ENCODE data around the gene ODAD3. TPM values are rescaled to one million over a fixed set of nuclear protein-coding genes. Genes with fewer than 3 reads are reported as not detected.

Gene ODAD3
- total RNA-seq, 1 donor from 2014 or later: 0.40 TPM

DNA sequence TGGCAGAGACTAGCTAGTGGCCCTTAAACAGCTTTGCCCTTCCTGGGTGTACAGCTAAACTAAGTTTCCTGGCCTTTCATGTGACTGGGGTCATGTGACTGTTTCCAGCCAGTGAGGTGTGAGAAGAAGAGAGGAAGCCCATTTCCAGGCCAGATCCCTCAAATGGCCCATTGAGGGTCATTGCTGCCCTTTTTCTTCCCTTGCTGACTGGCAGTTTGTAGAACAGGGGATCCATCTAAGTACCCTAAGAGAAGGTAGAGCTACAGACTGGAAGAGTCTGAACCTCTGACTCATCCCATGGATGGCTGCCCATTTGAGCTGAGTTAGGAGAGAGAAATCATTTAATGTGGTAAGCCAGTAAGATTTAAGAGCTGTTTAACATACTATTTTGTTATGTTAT, 57.7 kb downstream of the ODAD3 start:
- no peak overlapping the region for H3K4me3 ChIP-seq (ENCODE audit: low read depth, low read length)
- DNase-seq (ENCODE audit: low read depth): peak; percentile 68
- TF ChIP-seq, protein P1, sequence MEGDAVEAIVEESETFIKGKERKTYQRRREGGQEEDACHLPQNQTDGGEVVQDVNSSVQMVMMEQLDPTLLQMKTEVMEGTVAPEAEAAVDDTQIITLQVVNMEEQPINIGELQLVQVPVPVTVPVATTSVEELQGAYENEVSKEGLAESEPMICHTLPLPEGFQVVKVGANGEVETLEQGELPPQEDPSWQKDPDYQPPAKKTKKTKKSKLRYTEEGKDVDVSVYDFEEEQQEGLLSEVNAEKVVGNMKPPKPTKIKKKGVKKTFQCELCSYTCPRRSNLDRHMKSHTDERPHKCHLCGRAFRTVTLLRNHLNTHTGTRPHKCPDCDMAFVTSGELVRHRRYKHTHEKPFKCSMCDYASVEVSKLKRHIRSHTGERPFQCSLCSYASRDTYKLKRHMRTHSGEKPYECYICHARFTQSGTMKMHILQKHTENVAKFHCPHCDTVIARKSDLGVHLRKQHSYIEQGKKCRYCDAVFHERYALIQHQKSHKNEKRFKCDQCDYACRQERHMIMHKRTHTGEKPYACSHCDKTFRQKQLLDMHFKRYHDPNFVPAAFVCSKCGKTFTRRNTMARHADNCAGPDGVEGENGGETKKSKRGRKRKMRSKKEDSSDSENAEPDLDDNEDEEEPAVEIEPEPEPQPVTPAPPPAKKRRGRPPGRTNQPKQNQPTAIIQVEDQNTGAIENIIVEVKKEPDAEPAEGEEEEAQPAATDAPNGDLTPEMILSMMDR (conservative IDR thresholded peaks at IDR 0.05; ENCODE audit: low read depth, low read length): no peak

DNA sequence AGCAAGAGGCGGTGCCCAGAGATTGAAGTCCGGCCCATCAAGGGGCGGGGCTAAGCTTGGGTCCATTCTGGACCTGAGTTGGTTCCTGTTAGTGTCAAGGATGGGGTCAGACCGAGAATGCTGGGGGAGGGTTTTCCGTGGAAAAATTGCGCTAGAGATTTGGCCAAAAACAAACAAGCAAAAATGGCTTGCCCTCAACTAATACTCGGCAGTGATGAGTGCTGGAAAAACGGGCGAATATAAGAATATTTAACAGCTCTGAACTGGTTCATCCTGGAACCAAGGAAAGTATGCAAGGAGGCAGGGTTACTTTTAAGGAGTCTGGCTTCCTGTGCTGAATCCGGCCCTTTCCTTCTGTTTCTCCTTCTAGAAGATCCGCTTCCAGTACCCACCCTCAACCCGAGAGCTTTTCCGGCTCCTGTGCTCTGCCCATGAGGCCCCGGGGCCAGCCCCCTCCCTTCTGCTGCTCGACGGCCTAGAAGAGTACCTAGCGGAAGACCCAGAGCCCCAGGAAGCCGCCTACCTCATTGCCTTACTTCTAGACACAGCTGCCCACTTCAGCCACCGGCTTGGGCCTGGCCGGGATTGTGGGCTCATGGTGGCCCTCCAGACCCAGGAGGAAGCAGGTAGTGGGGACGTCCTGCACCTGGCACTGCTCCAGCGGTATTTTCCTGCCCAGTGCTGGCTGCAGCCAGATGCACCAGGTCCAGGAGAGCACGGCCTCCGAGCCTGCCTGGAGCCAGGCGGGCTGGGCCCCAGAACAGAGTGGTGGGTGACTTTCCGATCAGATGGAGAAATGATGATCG, 59.6 kb downstream of the ODAD3 start:
- DNase-seq (ENCODE audit: low read depth): no peak
- TF ChIP-seq, protein P1 (conservative IDR thresholded peaks at IDR 0.05; ENCODE audit: low read depth, low read length): no peak

DNA sequence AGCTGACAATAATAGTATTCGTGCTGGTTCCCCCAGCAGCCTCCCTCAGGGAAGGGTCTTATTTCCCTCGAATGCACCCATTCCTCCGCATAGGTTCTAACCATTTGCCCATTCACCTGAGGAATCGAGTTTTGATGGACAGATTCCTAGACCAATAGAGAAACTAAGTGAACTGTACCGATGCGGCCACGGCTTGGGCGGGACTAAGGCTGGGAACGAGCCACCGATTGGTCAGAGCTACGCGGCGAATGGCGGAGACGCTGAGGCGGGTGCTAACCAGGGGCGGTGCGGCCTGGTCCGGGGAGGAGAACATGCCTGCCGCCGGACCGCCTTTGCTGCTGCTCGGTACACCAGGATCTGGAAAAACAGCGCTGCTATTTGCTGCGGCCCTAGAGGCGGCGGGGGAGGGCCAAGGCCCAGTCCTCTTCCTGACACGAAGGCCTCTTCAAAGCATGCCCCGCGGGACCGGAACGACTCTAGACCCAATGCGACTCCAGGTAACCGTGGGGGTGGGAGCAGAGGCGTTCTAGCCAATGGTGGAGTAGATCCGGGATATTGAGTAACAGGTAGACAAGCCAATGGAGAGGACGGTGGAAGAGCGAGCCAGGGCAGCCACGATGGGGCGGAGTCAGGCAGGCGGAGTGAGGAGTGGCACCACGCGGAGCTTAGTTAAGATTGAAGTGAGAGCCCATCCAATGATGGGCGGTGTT, 60.3 kb downstream of the ODAD3 start, which contains the start of gene SWSAP1:
Gene SWSAP1 (plus strand): TSS at position 234 of the 710 bp plus-strand sequence. CDS start 15 bp downstream, at position 249.
- DNase-seq (ENCODE audit: low read depth): peak; percentile 94
- TF ChIP-seq, protein P1 (conservative IDR thresholded peaks at IDR 0.05; ENCODE audit: low read depth, low read length): no peak
- H3K4me3 ChIP-seq (ENCODE audit: low read depth, low read length): peak within 1 kb of the TSS; percentile 82

More for the DNA sequence above, 59.6 kb downstream of the ODAD3 start:
- H3K4me3 ChIP-seq (ENCODE audit: low read depth, low read length): peak overlapping the region; percentile 82

DNA sequence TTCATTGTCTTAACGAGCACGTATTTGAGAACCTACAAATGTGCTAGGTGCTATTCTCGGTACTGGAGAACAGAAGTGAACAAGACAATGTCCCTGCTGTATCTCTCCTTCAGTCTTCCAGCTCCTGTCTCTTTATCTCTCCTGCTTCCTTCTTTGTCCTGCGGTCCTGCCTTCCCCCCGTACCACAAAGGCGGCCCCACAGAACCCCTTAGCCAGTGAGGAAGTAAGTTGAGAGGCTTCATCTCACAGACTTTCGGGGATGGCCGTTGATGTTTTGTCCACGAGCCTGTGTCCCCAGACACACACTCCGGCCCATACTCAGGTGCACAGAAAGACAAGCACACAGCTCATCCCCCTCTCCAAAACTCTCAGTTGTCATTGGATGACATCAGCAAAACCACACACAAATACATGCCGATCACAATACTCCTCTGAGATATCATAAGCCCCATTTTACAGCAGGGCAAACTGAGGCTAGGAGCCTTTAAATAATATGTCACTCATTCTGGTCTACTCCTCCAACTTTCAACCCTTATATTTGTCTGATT, 61.0 kb downstream of the ODAD3 start:
- no peak for DNase-seq (ENCODE audit: low read depth)
- TF ChIP-seq, protein P1 (conservative IDR thresholded peaks at IDR 0.05; ENCODE audit: low read depth, low read length): no peak
- H3K4me3 ChIP-seq (ENCODE audit: low read depth, low read length): peak overlapping the region; percentile 82

DNA sequence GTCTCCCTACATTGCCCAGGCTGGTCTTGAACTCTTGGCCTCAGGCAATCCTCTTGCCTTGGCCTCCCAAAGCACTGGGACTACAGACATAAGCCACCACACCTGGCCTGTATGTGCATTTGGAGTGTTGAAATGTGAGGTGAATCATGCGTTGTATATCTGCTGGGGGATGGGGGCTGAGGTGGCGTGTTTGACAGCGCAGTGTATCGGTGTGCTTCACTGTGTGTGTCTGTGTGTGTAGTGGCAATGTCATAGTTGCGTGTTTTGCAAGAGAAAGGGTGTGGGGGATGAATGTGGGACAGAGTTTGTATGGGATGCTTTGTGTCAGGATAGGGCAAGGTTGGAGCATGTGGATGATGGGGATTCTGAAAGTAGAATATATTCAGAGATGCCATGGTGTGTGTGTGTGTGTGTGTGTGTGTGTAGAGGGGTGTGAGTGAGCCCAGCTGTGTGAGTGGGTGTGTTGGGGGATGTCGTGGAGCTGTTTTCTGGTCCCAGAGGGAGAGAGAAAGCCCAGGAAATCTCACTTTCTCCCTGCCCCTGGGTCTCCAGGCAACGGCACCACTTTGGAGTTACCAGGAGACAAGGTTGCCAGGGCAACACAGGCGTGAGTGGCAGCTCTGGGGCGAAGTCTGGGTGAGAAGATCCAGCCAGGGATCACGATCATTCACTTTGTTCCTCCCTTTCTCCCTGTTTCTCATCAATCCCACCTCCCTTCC, 61.6 kb downstream of the ODAD3 start:
- no peak for DNase-seq (ENCODE audit: low read depth)
- TF ChIP-seq, protein P1 (conservative IDR thresholded peaks at IDR 0.05; ENCODE audit: low read depth, low read length): no peak
- H3K4me3 ChIP-seq (ENCODE audit: low read depth, low read length): no peak overlapping the region

DNA sequence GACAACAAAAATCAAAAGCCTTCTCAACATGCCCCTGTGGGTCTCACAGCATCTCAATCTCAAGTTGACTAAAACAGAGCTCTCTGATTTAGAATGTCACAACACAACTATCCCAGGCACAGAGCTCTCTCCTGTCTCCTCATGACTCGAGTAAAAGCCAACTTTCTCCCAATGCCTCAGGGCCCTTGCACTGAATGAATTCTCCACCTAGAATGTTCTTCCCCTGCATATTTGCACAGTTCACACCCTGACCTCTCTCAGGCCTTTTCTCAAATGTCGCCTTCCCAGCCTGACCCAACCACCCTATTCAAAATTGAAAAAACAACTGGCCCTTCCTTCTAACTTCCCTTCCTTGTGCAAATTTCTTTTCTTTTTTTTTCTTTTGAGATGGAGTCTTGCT, 64.2 kb downstream of the ODAD3 start:
- TF ChIP-seq, protein P1 (conservative IDR thresholded peaks at IDR 0.05; ENCODE audit: low read depth, low read length): no peak
- DNase-seq (ENCODE audit: low read depth): no peak
- H3K4me3 ChIP-seq (ENCODE audit: low read depth, low read length): no peak overlapping the region
